ENCODE data around the gene DYRK4.

Gene DYRK4

GRCh38 chr12:4603946-4604345, 41.9 kb downstream of the DYRK4 start:
- Histone ChIP-seq H3K36me3 (ENCODE audit: control insufficient read depth in 1 of 2, insufficient read depth in 2 of 2, low read length in 2 of 2) (no peaks in the 10 kb centered on the region), H4K12ac (ENCODE audit: low read depth, low read length) (no peak overlapping the region), H3K9ac (ENCODE audit: low read length) (no peak overlapping the region), H2AK5ac (ENCODE audit: low read length) (no peak overlapping the region), H4K8ac (ENCODE audit: low read depth, low read length) (no peak overlapping the region), H3K18ac (ENCODE audit: low read length) (no peak overlapping the region), H3K79me1 (ENCODE audit: low read length) (no peaks in the 10 kb centered on the region), H3K27ac (ENCODE audit: low read depth, low read length) (no peak overlapping the region), H3K4me2 (ENCODE audit: low read length) (no peak overlapping the region), H2AFZ (ENCODE audit: insufficient read depth, low read length, poor library complexity) (no peak overlapping the region), H2BK5ac (ENCODE audit: low read depth, low read length, poor library complexity) (no peak overlapping the region), H4K91ac (ENCODE audit: low read depth, low read length) (no peak overlapping the region), H3K4me1 (ENCODE audit: control insufficient read depth in 1 of 2, insufficient read depth in 2 of 2, low read length in 2 of 2) (no peaks in the 10 kb centered on the region), H2BK120ac (ENCODE audit: insufficient read depth, low read length, poor library complexity) (no peak overlapping the region), H2BK12ac (ENCODE audit: low read length) (no peak overlapping the region), H3K23ac (ENCODE audit: low read length) (no peak overlapping the region), H3K4ac (ENCODE audit: low read depth, low read length) (no peak overlapping the region), H3K27me3 (ENCODE audit: insufficient read depth, low read length) (no peaks in the 10 kb centered on the region), H3K4me3 (ENCODE audit: low read depth, low read length) (no peak overlapping the region), H3K9me3 (ENCODE audit: insufficient read depth, low read depth, low read length) (no peaks in the 10 kb centered on the region), H3K79me2 (ENCODE audit: control insufficient read depth, insufficient read depth, low read length, poor library complexity) (peaks cover 2% of the 10 kb centered on the region), H3K14ac (ENCODE audit: low read length) (no peak overlapping the region)
- no CpG with 5 or more reads among the region's 1 CpG for WGBS (ENCODE audit: extremely low coverage, insufficient coverage, insufficient read length)
- DNase-seq = no peak

- Histone ChIP-seq H4K8ac (ENCODE audit: low read depth, low read length) (peak overlapping the region; percentile 87), H2BK5ac (ENCODE audit: low read depth, low read length, poor library complexity) (peak overlapping the region; percentile 23), H2BK12ac (ENCODE audit: low read length) (no peak overlapping the region), H3K18ac (ENCODE audit: low read length) (peak overlapping the region; percentile 66), H2AK5ac (ENCODE audit: low read length) (no peak overlapping the region), H3K36me3 (ENCODE audit: control insufficient read depth in 1 of 2, insufficient read depth in 2 of 2, low read length in 2 of 2) (no peaks in the 10 kb centered on the region), H3K4me2 (ENCODE audit: low read length) (peak overlapping the region; percentile 75), H3K9ac (ENCODE audit: low read length) (peak overlapping the region; percentile 96), H2BK120ac (ENCODE audit: insufficient read depth, low read length, poor library complexity) (peak overlapping the region; percentile 19), H3K4me1 (ENCODE audit: control insufficient read depth in 1 of 2, insufficient read depth in 2 of 2, low read length in 2 of 2) (no peaks in the 10 kb centered on the region), H3K14ac (ENCODE audit: low read length) (peak overlapping the region; percentile 67), H2AFZ (ENCODE audit: insufficient read depth, low read length, poor library complexity) (peak overlapping the region; percentile 68), H4K12ac (ENCODE audit: low read depth, low read length) (peak overlapping the region; percentile 73), H3K79me1 (ENCODE audit: low read length) (no peaks in the 10 kb centered on the region), H3K9me3 (ENCODE audit: insufficient read depth, low read depth, low read length) (no peaks in the 10 kb centered on the region), H3K79me2 (ENCODE audit: control insufficient read depth, insufficient read depth, low read length, poor library complexity) (peaks cover 2% of the 10 kb centered on the region), H3K4me3 (ENCODE audit: low read depth, low read length) (peak overlapping the region; percentile 95), H3K23ac (ENCODE audit: low read length) (no peak overlapping the region), H3K27ac (ENCODE audit: low read depth, low read length) (no peak overlapping the region), H3K27me3 (ENCODE audit: insufficient read depth, low read length) (no peaks in the 10 kb centered on the region), H4K91ac (ENCODE audit: low read depth, low read length) (peak overlapping the region; percentile 71), H3K4ac (ENCODE audit: low read depth, low read length) (peak overlapping the region; percentile 9)
- no CpG with 5 or more reads among the region's 25 CpGs for WGBS (ENCODE audit: extremely low coverage, insufficient coverage, insufficient read length)
- peak; percentile 41 to 87 for DNase-seq
Measured at GRCh38 chr12:4604684-4605193, 42.7 kb downstream of the DYRK4 start.

GRCh38 chr12:4607056-4607455, 45.0 kb downstream of the DYRK4 start:
- H3K23ac ChIP-seq (ENCODE audit: low read length) = no peak overlapping the region
- H3K27me3 ChIP-seq (ENCODE audit: insufficient read depth, low read length) = no peaks in the 10 kb centered on the region
- no peak overlapping the region for H2BK12ac ChIP-seq (ENCODE audit: low read length)
- no peak overlapping the region for H3K14ac ChIP-seq (ENCODE audit: low read length)
- no peak overlapping the region for H3K4me2 ChIP-seq (ENCODE audit: low read length)
- H3K79me1 ChIP-seq (ENCODE audit: low read length) = no peaks in the 10 kb centered on the region
- H3K4me1 ChIP-seq (ENCODE audit: control insufficient read depth in 1 of 2, insufficient read depth in 2 of 2, low read length in 2 of 2) = no peaks in the 10 kb centered on the region
- no peak overlapping the region for H4K91ac ChIP-seq (ENCODE audit: low read depth, low read length)
- H2BK120ac ChIP-seq (ENCODE audit: insufficient read depth, low read length, poor library complexity) = no peak overlapping the region
- H3K4ac ChIP-seq (ENCODE audit: low read depth, low read length) = no peak overlapping the region
- no peak overlapping the region for H3K27ac ChIP-seq (ENCODE audit: low read depth, low read length)
- no peak overlapping the region for H4K12ac ChIP-seq (ENCODE audit: low read depth, low read length)
- H3K36me3 ChIP-seq (ENCODE audit: control insufficient read depth in 1 of 2, insufficient read depth in 2 of 2, low read length in 2 of 2) = peaks cover 0 to 5% of the 10 kb centered on the region in 2 experiments
- no CpG with 5 or more reads among the region's 3 CpGs for WGBS (ENCODE audit: extremely low coverage, insufficient coverage, insufficient read length)
- H2AFZ ChIP-seq (ENCODE audit: insufficient read depth, low read length, poor library complexity) = no peak overlapping the region
- H3K18ac ChIP-seq (ENCODE audit: low read length) = no peak overlapping the region
- H3K79me2 ChIP-seq (ENCODE audit: control insufficient read depth, insufficient read depth, low read length, poor library complexity) = peaks cover 2% of the 10 kb centered on the region
- DNase-seq = no peak
- no peak overlapping the region for H2AK5ac ChIP-seq (ENCODE audit: low read length)
- no peak overlapping the region for H4K8ac ChIP-seq (ENCODE audit: low read depth, low read length)
- no peak overlapping the region for H2BK5ac ChIP-seq (ENCODE audit: low read depth, low read length, poor library complexity)
- H3K9ac ChIP-seq (ENCODE audit: low read length) = no peak overlapping the region
- no peak overlapping the region for H3K4me3 ChIP-seq (ENCODE audit: low read depth, low read length)
- no peaks in the 10 kb centered on the region for H3K9me3 ChIP-seq (ENCODE audit: insufficient read depth, low read depth, low read length)

GRCh38 chr12:4609071-4609470, 47.1 kb downstream of the DYRK4 start:
- DNase-seq = no peak
- Histone ChIP-seq H4K8ac (ENCODE audit: low read depth, low read length) (no peak overlapping the region), H3K9me3 (ENCODE audit: insufficient read depth, low read depth, low read length) (no peaks in the 10 kb centered on the region), H3K18ac (ENCODE audit: low read length) (no peak overlapping the region), H4K91ac (ENCODE audit: low read depth, low read length) (no peak overlapping the region), H3K4me1 (ENCODE audit: control insufficient read depth in 1 of 2, insufficient read depth in 2 of 2, low read length in 2 of 2) (no peaks in the 10 kb centered on the region), H3K9ac (ENCODE audit: low read length) (no peak overlapping the region), H3K27ac (ENCODE audit: low read depth, low read length) (no peak overlapping the region), H2BK12ac (ENCODE audit: low read length) (no peak overlapping the region), H3K27me3 (ENCODE audit: insufficient read depth, low read length) (no peaks in the 10 kb centered on the region), H3K36me3 (ENCODE audit: control insufficient read depth in 1 of 2, insufficient read depth in 2 of 2, low read length in 2 of 2) (peaks cover 2 to 11% of the 10 kb centered on the region in 2 experiments), H2AFZ (ENCODE audit: insufficient read depth, low read length, poor library complexity) (no peak overlapping the region), H3K4me3 (ENCODE audit: low read depth, low read length) (no peak overlapping the region), H4K12ac (ENCODE audit: low read depth, low read length) (no peak overlapping the region), H2AK5ac (ENCODE audit: low read length) (no peak overlapping the region), H2BK120ac (ENCODE audit: insufficient read depth, low read length, poor library complexity) (no peak overlapping the region), H2BK5ac (ENCODE audit: low read depth, low read length, poor library complexity) (no peak overlapping the region), H3K4ac (ENCODE audit: low read depth, low read length) (no peak overlapping the region), H3K14ac (ENCODE audit: low read length) (no peak overlapping the region), H3K23ac (ENCODE audit: low read length) (no peak overlapping the region), H3K79me2 (ENCODE audit: control insufficient read depth, insufficient read depth, low read length, poor library complexity) (peaks cover 2% of the 10 kb centered on the region), H3K4me2 (ENCODE audit: low read length) (no peak overlapping the region), H3K79me1 (ENCODE audit: low read length) (no peaks in the 10 kb centered on the region)
- WGBS (ENCODE audit: extremely low coverage, insufficient coverage, insufficient read length) = no CpG with 5 or more reads among the region's 9 CpGs
